GM18861 (cell line): ENCODE measurements around the gene EFHC2.
A peak's percentile ranks its signal among the peaks of the same experiment; 100 is the strongest.
"Not testable (repeated sequence)": the region's sequence is repeated elsewhere in the genome, so short reads cannot be mapped to it uniquely, and the experiment has no call there.

Experiments
- ATAC-seq: cut with Tn5 transposase; IDR thresholded peaks from one replicate; pipeline ENCODE4 v1.9.1; 2021; ENCODE audit not compliant: unreplicated experiment

Gene EFHC2

GRCh38 chrX:44291468-44292092, 51.9 kb downstream of the EFHC2 start:
- peak; percentile 96 for ATAC-seq

DNA sequence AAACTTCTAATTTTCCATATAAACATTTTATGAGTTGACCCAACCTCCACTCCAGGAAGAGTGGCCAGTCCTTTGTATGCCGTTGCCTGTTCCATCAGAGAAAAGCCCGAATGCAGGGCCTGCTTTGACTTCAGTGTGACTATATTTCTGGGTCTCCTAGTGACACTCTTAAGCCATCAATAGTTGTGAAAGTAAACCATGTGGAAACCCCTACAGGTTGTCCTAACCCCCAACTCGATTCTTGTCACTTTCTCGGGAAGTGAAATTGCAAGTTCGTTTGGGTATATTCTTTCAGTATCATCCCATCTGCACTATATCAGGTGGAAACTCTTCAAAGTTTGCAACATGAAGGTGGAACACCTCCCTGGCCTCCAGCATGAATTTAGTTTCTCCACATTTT, 52.8 kb downstream of the EFHC2 start:
- ATAC-seq, result no peak

GRCh38 chrX:44282753-44283152, 60.7 kb downstream of the EFHC2 start:
- no peak for ATAC-seq

DNA sequence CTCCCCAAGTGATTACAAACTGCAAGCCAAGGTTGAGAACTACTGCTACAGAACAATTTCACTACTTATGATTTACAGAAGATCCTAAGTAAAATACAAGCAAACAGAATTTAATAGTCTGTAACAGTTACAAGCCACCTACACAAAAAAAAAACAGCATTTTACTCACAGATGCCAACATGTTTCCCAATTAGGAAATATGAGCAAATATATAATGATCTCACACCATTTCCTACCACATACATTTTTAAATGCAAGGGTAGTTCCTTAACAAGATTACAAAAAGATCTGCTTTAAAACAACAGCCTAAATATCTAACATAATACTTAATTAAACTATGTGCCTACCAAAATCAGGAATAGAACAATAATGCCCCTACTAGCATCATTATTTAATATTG, 63.4 kb downstream of the EFHC2 start:
- ATAC-seq, result no peak

DNA sequence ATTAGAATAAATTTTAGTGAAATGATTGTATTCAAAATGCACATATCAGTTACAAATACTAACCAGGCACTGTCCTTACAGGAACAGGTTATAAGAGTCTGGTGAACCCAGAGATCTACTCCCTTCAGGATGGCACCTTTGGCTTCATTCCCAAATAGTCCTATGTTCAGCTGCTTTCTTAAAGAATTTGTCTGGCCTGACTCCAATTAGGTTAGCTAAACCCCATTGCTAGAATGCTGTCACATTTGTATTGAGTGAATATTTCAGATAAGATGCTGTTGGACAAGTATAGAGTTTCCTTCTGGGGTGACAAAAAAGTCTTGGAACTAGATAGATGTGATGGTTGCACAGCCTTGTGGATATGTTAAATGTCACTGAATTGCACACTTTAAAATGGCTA, 69.4 kb downstream of the EFHC2 start:
- no peak for ATAC-seq

DNA sequence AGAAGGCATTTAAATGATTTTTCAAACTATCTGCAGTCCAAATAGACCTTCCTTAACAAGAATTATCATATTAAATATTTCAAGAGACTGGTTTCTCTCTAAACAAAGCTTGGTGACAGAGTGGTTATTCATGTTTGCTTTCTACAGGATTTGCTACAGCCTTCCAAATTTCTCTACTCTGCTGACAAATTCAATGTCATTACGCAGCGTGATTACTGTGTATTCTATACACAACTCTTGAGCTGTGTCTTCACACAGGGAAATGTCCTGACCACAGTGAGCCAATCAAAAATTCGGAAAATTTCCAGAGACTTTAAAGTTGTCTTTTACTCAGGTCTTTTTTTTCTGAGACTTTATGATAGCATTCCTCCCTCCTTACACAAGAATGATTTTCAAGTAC, 75.6 kb downstream of the EFHC2 start:
- ATAC-seq, result no peak

GRCh38 chrX:44267116-44267515, 76.4 kb downstream of the EFHC2 start:
- ATAC-seq, result no peak

DNA sequence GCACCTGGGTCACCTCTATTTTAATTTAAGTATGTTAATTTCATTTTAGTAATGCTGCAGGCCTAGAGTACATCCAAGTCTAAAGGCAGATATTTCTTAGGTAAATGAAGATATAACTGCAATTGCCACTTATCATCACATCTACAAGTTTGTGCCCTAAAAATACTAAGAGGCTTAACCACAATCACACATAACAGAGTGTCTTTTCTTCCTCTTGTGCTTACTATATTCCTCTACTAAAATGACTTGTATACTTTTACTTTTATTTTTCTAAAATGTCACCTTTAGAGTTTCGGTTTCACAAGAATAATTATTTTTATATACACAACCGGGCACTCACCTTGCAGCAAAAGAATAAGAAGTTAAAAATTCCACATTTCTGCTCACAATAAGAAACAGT, 77.9 kb downstream of the EFHC2 start:
- peak; percentile 49 for ATAC-seq

DNA sequence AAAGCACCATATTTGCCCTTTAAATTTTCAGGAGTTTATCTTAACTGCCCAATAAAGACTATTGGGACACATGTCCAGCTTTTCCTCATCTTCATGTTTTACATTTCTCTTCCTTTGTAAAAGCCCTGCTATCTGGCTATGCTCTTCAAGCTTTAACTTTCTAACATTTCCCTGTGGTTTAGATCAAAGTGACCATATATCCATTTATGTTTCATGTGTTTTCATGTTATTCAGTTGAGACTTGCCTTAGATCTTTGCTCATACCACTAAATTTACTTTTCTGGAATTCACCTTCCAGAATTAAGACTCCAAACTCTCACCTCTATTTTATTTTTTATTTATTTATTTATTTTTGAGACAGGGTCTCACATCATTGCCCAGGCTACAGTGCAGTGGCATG, 78.5 kb downstream of the EFHC2 start:
- ATAC-seq, result no peak

GRCh38 chrX:44261286-44261685, 82.2 kb downstream of the EFHC2 start:
- no peak for ATAC-seq

DNA sequence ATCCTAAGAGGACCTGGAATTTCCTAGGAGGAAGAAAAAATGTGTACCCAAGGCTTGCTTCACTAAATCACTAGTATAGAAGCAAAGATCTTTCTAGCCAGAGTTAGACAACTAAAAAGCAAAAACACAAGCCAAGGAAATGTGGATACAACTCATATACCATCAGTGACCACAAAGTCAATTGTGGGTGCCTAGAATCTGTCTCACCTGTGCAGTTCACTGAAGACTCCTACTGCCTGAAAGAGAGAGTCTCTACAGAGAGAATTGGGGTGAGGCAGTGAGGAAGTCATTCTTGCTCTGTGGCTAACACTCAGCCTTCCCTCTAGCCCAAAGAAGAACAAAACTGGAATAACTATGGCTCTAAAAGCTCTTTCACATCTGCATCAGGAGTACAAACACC, 82.9 kb downstream of the EFHC2 start:
- ATAC-seq, result no peak

DNA sequence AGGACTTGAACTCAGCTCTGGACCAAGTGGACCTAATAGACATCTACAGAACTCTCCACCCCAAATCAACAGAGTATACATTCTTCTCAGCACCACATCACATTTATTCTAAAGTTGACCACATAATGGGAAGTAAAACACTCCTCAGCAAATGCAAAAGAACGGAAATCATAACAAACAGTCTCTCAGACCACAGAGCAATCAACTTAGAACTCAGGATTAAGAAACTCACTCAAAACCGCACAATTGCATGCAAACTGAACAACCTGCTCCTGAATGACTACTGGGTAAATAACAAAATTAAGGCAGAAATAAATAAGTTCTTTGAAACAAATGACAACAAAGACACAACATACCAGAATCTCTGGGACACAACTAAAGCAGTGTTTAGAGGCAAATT, 87.7 kb downstream of the EFHC2 start:
- ATAC-seq, result not testable (repeated sequence)

DNA sequence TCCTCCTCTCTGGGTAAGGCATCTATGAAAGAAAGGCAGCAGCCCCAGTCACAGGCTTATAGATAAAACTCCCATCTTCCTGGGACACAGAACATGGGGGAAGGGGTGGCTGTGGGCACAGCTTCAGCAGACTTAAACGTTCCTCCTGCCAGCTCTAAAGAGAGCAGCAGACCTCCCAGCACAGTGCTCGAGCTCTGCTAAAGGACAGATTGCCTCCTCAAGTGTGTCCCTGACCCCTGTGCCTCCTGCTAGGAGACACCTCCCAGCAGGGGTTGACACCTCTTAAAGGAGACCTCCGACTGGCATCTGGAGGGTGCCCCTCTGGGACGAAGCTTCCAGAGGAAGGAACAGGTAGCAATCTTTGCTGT, 89.9 kb downstream of the EFHC2 start:
- ATAC-seq, result no peak

DNA sequence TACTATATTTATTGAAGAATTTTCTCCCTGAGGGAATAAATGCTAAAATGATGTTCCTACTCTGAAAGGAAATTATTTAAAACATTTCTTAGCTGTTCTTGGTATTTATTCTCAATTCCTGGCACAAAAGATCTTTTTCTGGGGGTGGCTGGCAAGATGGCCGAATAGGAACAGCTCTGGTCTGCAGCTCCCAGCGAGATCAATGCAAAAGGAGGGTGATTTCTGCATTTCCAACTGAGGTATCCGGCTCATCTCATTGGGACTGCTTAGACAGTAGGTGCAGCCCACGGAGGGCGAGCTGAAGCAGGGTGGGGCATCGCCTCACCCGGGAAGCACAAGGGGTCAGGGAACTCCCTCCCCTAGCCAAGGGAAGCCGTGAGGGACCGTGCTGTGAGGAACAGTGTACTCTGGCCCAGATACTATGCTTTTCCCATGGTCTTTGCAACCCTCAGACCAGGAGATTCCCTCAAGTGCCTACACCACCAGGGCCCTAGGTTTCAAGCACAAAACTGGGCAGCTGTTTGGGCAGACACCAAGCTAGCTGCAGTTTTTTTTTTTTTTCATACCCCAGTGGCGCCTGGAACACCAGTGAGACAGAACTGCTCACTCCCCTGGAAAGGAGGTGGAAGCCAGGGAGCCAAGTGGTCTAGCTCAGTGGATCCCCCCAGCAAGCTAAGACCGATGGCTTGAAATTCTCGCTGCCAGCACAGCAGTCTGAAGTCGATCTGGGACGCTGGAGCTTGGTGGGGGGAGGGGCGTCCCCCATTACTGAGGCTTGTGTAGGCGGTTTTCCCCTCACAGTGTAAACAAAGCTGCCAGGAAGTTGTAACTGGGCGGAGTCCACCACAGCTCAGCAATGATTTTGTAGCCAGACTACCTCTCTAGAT, 90.5 kb downstream of the EFHC2 start:
- ATAC-seq, result peak; percentile 88

GRCh38 chrX:44247468-44247867, 96.0 kb downstream of the EFHC2 start:
- ATAC-seq, result no peak

DNA sequence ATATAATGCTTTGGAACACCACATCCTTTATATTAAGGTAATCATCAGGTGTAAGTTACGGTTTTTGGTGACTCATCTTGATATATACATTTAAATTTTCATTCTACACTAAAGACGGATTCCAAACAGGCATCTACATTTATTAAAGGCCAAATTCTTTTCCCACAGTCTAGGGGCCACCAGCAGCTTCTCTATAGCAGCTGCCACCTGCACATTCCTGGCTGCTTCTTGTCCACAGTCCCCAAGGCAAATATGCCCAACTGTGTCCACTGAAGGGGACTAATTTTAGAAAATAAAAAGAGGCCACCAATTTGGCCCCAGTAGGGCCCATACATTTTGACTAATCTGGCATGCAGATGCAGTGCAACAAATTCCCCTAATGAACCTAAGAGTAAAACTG, 96.6 kb downstream of the EFHC2 start:
- no peak for ATAC-seq

- ATAC-seq, result no peak
These were observed 97.7 kb downstream of the EFHC2 start for GRCh38 chrX:44245733-44246132.

DNA sequence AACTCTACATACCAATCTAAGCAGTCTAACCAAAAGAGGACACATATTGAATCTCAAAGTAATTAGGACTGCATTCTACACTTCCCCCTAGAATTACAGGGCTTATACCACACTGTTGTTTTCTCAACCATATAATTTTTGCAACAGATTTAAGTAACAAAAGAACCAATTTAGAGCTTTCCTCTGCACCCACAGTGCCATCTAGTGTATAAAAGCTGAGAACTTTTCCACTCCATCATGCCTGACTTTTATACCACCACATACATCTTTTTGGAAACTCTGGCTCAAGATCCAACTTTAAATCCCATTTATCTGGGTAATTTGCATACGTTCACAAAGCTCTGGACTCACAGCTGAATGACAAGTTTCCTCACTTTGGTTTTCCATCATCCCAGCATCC, 99.5 kb downstream of the EFHC2 start:
- no peak for ATAC-seq

DNA sequence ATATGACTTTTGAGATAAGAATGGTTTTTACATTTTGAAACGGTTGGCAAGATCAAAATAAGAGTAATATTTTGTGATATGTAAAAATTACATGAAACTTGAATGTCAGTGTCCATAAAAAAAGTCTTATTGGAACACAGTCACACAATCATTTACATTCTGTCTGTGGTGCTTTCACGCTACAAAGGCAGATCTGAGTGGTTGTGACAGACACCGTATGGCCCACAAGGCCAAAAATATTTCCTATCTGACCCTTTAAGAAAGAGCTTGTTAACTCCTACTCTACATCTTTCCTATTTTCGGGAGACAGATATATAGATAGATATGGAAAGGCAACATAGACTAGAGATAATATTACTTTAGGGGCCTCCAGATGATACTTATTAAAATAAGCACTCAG, 101.9 kb downstream of the EFHC2 start:
- ATAC-seq, result no peak

- no peak for ATAC-seq
These were observed 103.4 kb downstream of the EFHC2 start for GRCh38 chrX:44240036-44240435.

DNA sequence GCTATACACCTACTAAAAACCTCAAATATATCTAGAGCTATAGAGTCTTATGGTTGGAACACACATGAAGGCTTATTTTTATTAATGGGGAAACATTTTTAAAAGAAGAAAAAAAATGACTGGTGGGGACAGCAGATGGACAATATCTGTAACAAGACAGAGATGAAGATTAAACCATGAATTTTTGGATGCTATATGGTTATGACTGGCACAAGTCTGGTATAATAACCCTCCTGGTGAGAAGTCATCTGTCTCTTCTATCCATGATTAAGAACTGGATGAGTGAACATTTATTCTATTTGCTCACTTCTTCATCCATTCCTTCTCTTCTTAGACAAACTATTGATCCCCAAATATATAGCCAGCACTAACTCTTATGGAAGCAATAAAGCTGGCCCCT, 104.4 kb downstream of the EFHC2 start:
- ATAC-seq, result no peak

- ATAC-seq, result no peak
These were observed 107.9 kb downstream of the EFHC2 start for GRCh38 chrX:44235534-44235933.

- no peak for ATAC-seq
These were observed 108.9 kb downstream of the EFHC2 start for GRCh38 chrX:44234541-44234940.
